Psoas muscle (tissue), 8 donors: ENCODE measurements around the gene POLE. TPM values are rescaled to one million over a fixed set of nuclear protein-coding genes. Genes with fewer than 3 reads are reported as not detected.

Experiments used
- ATAC-seq, 4 donors: fragments of 200-7000 bp; cut with Tn5 transposase; one replicate each; pipeline ENCODE4 v1.9.1; 2020; ENCODE audit warnings: moderate library complexity in 3 of 4, mild to moderate bottlenecking in 2 of 4
- DNase-seq, 2 donors: peaks; one replicate each; pipeline ENCODE4 v3.0.0-alpha.2; 2020
- H3K27ac ChIP-seq: fragments of 200-600 bp; one replicate; pipeline ENCODE4 v1.8.0; 2022
- H3K27me3 ChIP-seq, 3 donors: fragments of 200-600 bp in 1 of 3; one replicate each; pipeline versions ENCODE4 v1.6.1 to v1.8.0; 2013 to 2022; ENCODE audit warnings: low read length in 2 of 3, mild to moderate bottlenecking in 2 of 3, moderate library complexity in 1 of 3; ENCODE audit not compliant: insufficient read depth in 3 of 3
- H3K36me3 ChIP-seq, 2 donors: fragments of 200-600 bp in 1 of 2; one replicate each; pipeline versions ENCODE4 v1.6.1 to v1.8.0; 2013 to 2022; ENCODE audit warnings: low read depth in 1 of 2, mild to moderate bottlenecking in 1 of 2, moderate library complexity in 1 of 2; ENCODE audit not compliant: insufficient read depth in 1 of 2
- H3K4me1 ChIP-seq: fragments of 200-600 bp; one replicate; pipeline ENCODE4 v1.8.0; 2022
- H3K4me3 ChIP-seq: fragments of 200-600 bp; one replicate; pipeline ENCODE4 v1.8.0; 2022; ENCODE audit warnings: mild to moderate bottlenecking
- H3K9me3 ChIP-seq: fragments of 200-600 bp; one replicate; pipeline ENCODE4 v1.8.0; 2022
- WGBS, 3 donors: extraction: QIAGEN DNeasy Blood & Tissue Kit; methylation state at CpG; one replicate each; pipeline versions ENCODE4 v1.1.6 to v1.1.7; 2013; 5-methylcytosine and 5-hydroxymethylcytosine counted together
- intact Hi-C, 2 donors: fragments of 100-400 bp; cut with DNase I; formaldehyde crosslinking; loops; one replicate each; pipeline versions ENCODE4 v1.11.0 to v1.14.2; 2022
- polyA plus RNA-seq, 3 donors: library from polyadenylated mRNA; stranded (reverse); fragments of 200-250 nt; gene quantifications; one replicate each; pipeline ENCODE4 v1.2.3, GENCODE V29; 2013
- total RNA-seq, 4 donors: library from RNA; stranded (reverse); fragmentation: NEBNext Ultra II Directional in 2 of 4; extraction: Animal tissue kit (Norgen Biotek cat#: 25700) in 2 of 4; gene quantifications; one replicate each; pipeline versions ENCODE4 v1.2.1 to v1.2.4, GENCODE V29; 2021 to 2023
- TF ChIP-seq, protein P1 (sequence below): fragments of 200-600 bp; IDR thresholded peaks from one replicate; pipeline ENCODE4 v1.8.0; 2022; ENCODE audit warnings: antibody characterized with exemption
- donor health status: healthy with polysubstance abuse.
- donor health status: DM: no; HTN: no; CAD: no; lungs with moderate emphysema.
- donor health status: Bipolar disorder and iron deficiency.
- donor health status: healthy.
- donor health status: DM: yes; HTN: yes; CAD: no.
- donor health status: DM: no; HTN: no; CAD: no.
- donor health status: DM: no; HTN: no; CAD: no.
- donor health status: DM: yes; HTN: yes; CAD: no.

Gene POLE
- total and polyA plus RNA-seq, 7 donors = 4.2 to 15.1 (median 6.7) TPM

- Histone ChIP-seq H3K9me3 (peaks cover under 1% of the 10 kb centered on the region), H3K27ac (no peak overlapping the region), H3K4me3 (no peak overlapping the region), H3K27me3 (peaks cover 0 to 28% (median 20%) of the 10 kb centered on the region in 3 donors), H3K4me1 (peaks cover 3% of the 10 kb centered on the region), H3K36me3 (peaks cover 0 to 21% of the 10 kb centered on the region in 2 donors)
- TF ChIP-seq, protein P1, sequence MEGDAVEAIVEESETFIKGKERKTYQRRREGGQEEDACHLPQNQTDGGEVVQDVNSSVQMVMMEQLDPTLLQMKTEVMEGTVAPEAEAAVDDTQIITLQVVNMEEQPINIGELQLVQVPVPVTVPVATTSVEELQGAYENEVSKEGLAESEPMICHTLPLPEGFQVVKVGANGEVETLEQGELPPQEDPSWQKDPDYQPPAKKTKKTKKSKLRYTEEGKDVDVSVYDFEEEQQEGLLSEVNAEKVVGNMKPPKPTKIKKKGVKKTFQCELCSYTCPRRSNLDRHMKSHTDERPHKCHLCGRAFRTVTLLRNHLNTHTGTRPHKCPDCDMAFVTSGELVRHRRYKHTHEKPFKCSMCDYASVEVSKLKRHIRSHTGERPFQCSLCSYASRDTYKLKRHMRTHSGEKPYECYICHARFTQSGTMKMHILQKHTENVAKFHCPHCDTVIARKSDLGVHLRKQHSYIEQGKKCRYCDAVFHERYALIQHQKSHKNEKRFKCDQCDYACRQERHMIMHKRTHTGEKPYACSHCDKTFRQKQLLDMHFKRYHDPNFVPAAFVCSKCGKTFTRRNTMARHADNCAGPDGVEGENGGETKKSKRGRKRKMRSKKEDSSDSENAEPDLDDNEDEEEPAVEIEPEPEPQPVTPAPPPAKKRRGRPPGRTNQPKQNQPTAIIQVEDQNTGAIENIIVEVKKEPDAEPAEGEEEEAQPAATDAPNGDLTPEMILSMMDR = no peak
- intact Hi-C loops = no loop called here
- DNase-seq (peak in 1 of 2 donors; percentile 47), ATAC-seq (peak; percentile 41 to 52 (median 46))
- 25 to 27% (median 26%) methylated on average over 11 of the region's 11 CpGs for WGBS, 3 donors
Measured at GRCh38 chr12:132622437-132623071, 64.6 kb downstream of the POLE start.

DNA sequence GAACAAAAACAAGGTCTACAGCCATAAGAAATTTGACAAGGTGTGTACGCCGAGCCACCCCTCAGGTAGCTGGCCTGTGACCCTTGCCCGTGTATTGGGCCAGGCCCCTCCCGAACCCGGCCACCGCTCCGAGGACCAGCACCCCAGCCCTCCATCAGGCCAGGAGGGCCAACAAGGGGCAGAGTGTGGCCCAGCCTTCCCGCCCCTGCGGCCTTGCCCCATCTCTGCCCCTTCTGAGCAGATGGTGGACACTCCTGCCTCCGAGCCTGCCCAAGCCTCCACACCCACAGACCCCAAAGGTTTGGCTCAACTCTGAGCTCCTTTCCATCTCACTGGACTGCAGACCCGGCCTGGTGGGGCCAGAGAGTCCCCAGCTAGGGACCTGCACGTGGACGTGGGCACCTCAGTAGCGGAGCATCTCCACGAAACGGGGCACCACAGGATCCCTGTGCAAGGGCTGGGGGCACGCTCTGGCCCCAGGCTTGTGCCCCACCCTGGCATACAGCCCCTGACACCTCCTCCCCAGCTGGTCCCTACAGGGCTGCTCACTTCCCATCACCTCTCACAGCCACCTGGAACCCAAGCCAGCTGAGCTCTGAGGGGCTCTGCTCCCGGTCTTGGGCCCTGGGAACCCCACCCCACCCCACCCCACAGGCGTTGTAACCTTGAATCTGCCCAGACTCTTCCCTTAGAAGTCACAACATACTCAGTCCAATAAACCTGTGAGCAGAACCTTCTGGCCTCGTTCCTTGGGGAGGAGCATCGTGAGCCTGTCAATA is 65.3 kb downstream of the POLE start:
- DNase-seq (no peak), ATAC-seq (peak in 1 of 4 donors; percentile 15)
- 73 to 78% (median 74%) methylated on average over 21 of the region's 21 CpGs for WGBS, 3 donors
- intact Hi-C loops = no loop called here
- H3K36me3 ChIP-seq = peaks cover 0 to 21% of the 10 kb centered on the region in 2 donors
- H3K27me3 ChIP-seq = peaks cover 0 to 35% (median 24%) of the 10 kb centered on the region in 3 donors
- TF ChIP-seq, protein P1 = no peak
- H3K4me1 ChIP-seq = peaks cover 3% of the 10 kb centered on the region
- H3K27ac ChIP-seq = no peak overlapping the region
- H3K9me3 ChIP-seq = peaks cover 7% of the 10 kb centered on the region
- H3K4me3 ChIP-seq = no peak overlapping the region

GRCh38 chr12:132620899-132621656 is 66.1 kb downstream of the POLE start:
- TF ChIP-seq, protein P1 = no peak
- ATAC-seq = no peak
- Histone ChIP-seq H3K4me3 (no peak overlapping the region), H3K27me3 (peaks cover 0 to 43% (median 27%) of the 10 kb centered on the region in 3 donors), H3K4me1 (peaks cover 3% of the 10 kb centered on the region), H3K27ac (no peak overlapping the region), H3K36me3 (peaks cover 0 to 21% of the 10 kb centered on the region in 2 donors), H3K9me3 (peaks cover 7% of the 10 kb centered on the region)
- intact Hi-C loops = no loop called here
- peak in 1 of 2 donors; percentile 53 for DNase-seq
- WGBS, 3 donors = 62 to 67% (median 63%) methylated on average over 25 to 28 of the region's 28 CpGs

DNA sequence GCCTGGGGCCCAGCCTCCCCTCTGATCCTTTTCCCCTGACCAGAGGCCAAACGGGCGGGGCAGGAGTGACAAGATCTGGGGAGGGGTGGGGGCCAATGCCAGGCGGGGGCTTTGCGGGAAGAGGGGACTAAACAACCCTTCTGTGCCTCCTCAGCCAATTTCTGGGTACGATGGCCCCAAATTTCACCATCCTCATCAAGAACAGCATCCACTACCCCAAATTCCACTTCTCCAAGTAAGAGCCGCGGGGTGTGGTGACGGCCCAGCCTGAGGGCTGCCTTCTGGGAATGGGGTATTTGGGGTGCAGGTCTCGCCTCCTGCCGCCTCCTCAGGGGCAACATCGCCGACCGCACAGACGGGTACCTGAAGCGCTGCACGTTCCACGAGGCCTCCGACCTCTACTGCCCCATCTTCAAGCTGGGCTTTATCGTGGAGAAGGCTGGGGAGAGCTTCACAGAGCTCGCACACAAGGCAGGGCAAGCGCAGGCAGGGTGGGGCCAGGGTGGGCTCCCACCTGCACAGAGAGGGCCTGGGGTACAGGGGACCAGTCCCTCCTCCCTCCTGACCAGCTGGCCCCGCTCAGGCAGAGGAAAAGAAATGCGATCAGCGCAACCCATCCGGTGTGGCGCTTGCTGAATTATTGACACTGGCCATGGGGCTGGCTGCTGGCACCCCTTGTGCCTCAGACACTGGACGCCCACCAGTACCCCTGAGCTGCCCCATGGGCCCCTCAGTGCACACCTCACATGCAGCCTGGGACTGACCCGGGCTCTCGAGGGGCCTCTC is 66.8 kb downstream of the POLE start:
- peak in 1 of 2 donors; percentile 36 for DNase-seq
- H3K27me3 ChIP-seq = peaks cover 0 to 50% (median 32%) of the 10 kb centered on the region in 3 donors

More for the DNA sequence above, 66.8 kb downstream of the POLE start:
- no peak for ATAC-seq
- intact Hi-C loops = no loop called here
- H3K36me3 ChIP-seq = peaks cover 0 to 13% of the 10 kb centered on the region in 2 donors
- 42 to 50% (median 43%) methylated on average over 25 to 29 of the region's 29 CpGs for WGBS, 3 donors
- no peak overlapping the region for H3K27ac ChIP-seq
- H3K4me3 ChIP-seq = no peak overlapping the region
- peaks cover 7% of the 10 kb centered on the region for H3K9me3 ChIP-seq
- peaks cover 3% of the 10 kb centered on the region for H3K4me1 ChIP-seq
- TF ChIP-seq, protein P1 = no peak
